OCI-LY1 (cell line): Measurements from ENCODE around the gene KIRREL3.

Experiments used
- H2AFZ ChIP-seq: fragments of 200-600 bp; sonication (generic), shearing (Covaris generic); 2 replicates; pipeline ENCODE4 v1.6.0; 2014; ENCODE audit warnings: antibody characterized with exemption, mild to moderate bottlenecking, low read length
- H3F3A ChIP-seq: fragments of 200-600 bp; sonication (generic), shearing (Covaris generic); 2 replicates; pipeline ENCODE4 v1.6.0; 2014; ENCODE audit warnings: mild to moderate bottlenecking, antibody characterized with exemption, low read length, moderate library complexity; ENCODE audit not compliant: insufficient read depth
- H3K27ac ChIP-seq: fragments of 200-600 bp; sonication (generic); 2 replicates; pipeline ENCODE4 v1.5.1; 2014; ENCODE audit warnings: low read length, mixed run types, mild to moderate bottlenecking, low read depth; ENCODE audit not compliant: poor library complexity, severe bottlenecking
- H3K27me3 ChIP-seq: fragments of 200-600 bp; sonication (generic); 2 replicates; pipeline ENCODE4 v1.6.0; 2014; ENCODE audit warnings: antibody characterized with exemption, mild to moderate bottlenecking, low read length, moderate library complexity; ENCODE audit not compliant: insufficient read depth
- H3K36me3 ChIP-seq: fragments of 200-600 bp; sonication (generic); 2 replicates; pipeline ENCODE4 v1.6.1; 2014; ENCODE audit warnings: mild to moderate bottlenecking, antibody characterized with exemption, low read length, moderate library complexity, mixed read lengths; ENCODE audit not compliant: insufficient read depth
- H3K4me1 ChIP-seq: fragments of 200-600 bp; sonication (generic); 2 replicates; pipeline ENCODE4 v1.5.1; 2014; ENCODE audit warnings: mild to moderate bottlenecking, low read length, moderate library complexity; ENCODE audit not compliant: insufficient read depth, severe bottlenecking
- H3K4me2 ChIP-seq: fragments of 200-600 bp; sonication (generic), shearing (Covaris generic); 2 replicates; pipeline ENCODE4 v1.6.1; 2014; ENCODE audit warnings: low read length
- H3K4me3 ChIP-seq: fragments of 200-600 bp; sonication (generic); 2 replicates; pipeline ENCODE4 v1.5.1; 2014; ENCODE audit warnings: low read length, low read depth, mild to moderate bottlenecking, mixed read lengths; ENCODE audit not compliant: poor library complexity, severe bottlenecking
- H3K79me2 ChIP-seq: fragments of 200-600 bp; shearing (Covaris generic); 2 replicates; pipeline ENCODE4 v1.6.1; 2016; ENCODE audit warnings: mixed run types, low read length, mixed read lengths; ENCODE audit not compliant: insufficient read depth
- H3K9ac ChIP-seq: fragments of 200-600 bp; sonication (generic), shearing (Covaris generic); 2 replicates; pipeline ENCODE4 v1.6.1; 2014; ENCODE audit warnings: mild to moderate bottlenecking, low read length, mixed read lengths
- H3K9me2 ChIP-seq: fragments of 200-600 bp; sonication (generic), shearing (Covaris generic); 2 replicates; pipeline ENCODE4 v1.6.1; 2014; ENCODE audit warnings: low read depth, mild to moderate bottlenecking, low read length, mixed read lengths
- H3K9me3 ChIP-seq: fragments of 200-600 bp; shearing (Covaris generic); 2 replicates; pipeline ENCODE4 v1.6.1; 2014; ENCODE audit warnings: low read length, mixed read lengths
- H4K20me1 ChIP-seq: fragments of 200-600 bp; sonication (generic), shearing (Covaris generic); 2 replicates; pipeline ENCODE4 v1.6.0; 2016; ENCODE audit warnings: mild to moderate bottlenecking, low read length; ENCODE audit not compliant: insufficient read depth
- CTCF ChIP-seq: fragments of 200-600 bp; sonication (generic), shearing (Covaris generic); IDR thresholded peaks from 2 replicates; pipeline ENCODE4 v1.5.1; 2017; ENCODE audit warnings: mild to moderate bottlenecking, antibody characterized with exemption, low read length, moderate library complexity, mixed read lengths
- EZH2 ChIP-seq: fragments of 200-600 bp; sonication (generic), shearing (Covaris generic); IDR thresholded peaks from 2 replicates; pipeline ENCODE4 v1.8.0; 2017; ENCODE audit warnings: borderline replicate concordance, mixed run types, mild to moderate bottlenecking, antibody characterized with exemption, low read length, moderate library complexity, mixed read lengths

Gene KIRREL3

GRCh38 chr11:126756855-126757254 is 243.7 kb downstream of the KIRREL3 start:
- H3K4me1 ChIP-seq, result no peaks in the 10 kb centered on the region
- TF ChIP-seq EZH2, result no peak
- TF ChIP-seq CTCF, result no peak
- no peaks in the 10 kb centered on the region for H3K79me2 ChIP-seq
- H2AFZ ChIP-seq, result no peak overlapping the region
- H3K9ac ChIP-seq, result no peak overlapping the region
- no peak overlapping the region for H3K27ac ChIP-seq
- H3K27me3 ChIP-seq, result no peaks in the 10 kb centered on the region
- no peak overlapping the region for H3K4me3 ChIP-seq
- no peaks in the 10 kb centered on the region for H3F3A ChIP-seq
- H3K9me2 ChIP-seq, result no peaks in the 10 kb centered on the region
- no peaks in the 10 kb centered on the region for H3K9me3 ChIP-seq
- H3K36me3 ChIP-seq, result no peaks in the 10 kb centered on the region
- H3K4me2 ChIP-seq, result no peak overlapping the region
- H4K20me1 ChIP-seq, result no peaks in the 10 kb centered on the region

GRCh38 chr11:126756421-126756820 is 244.1 kb downstream of the KIRREL3 start:
- Histone ChIP-seq H3K9me3 (no peaks in the 10 kb centered on the region), H3K79me2 (no peaks in the 10 kb centered on the region)

GRCh38 chr11:126755526-126755925 is 245.0 kb downstream of the KIRREL3 start:
- Histone ChIP-seq H3K9ac (no peak overlapping the region), H2AFZ (no peak overlapping the region), H3K27ac (no peak overlapping the region), H3K4me1 (no peaks in the 10 kb centered on the region), H3K9me3 (no peaks in the 10 kb centered on the region), H3K4me2 (no peak overlapping the region), H3K4me3 (no peak overlapping the region), H3K9me2 (no peaks in the 10 kb centered on the region), H3K79me2 (no peaks in the 10 kb centered on the region), H3K27me3 (no peaks in the 10 kb centered on the region), H3F3A (no peaks in the 10 kb centered on the region), H3K36me3 (no peaks in the 10 kb centered on the region), H4K20me1 (no peaks in the 10 kb centered on the region)
- no peak for TF ChIP-seq EZH2
- TF ChIP-seq CTCF, result no peak

More at GRCh38 chr11:126756421-126756820, 244.1 kb downstream of the KIRREL3 start:
- TF ChIP-seq EZH2 (no peak), CTCF (no peak)
- Histone ChIP-seq H3K9me2 (no peaks in the 10 kb centered on the region), H3F3A (no peaks in the 10 kb centered on the region), H3K9ac (no peak overlapping the region), H3K4me3 (no peak overlapping the region), H3K4me1 (no peaks in the 10 kb centered on the region), H3K27me3 (no peaks in the 10 kb centered on the region), H4K20me1 (no peaks in the 10 kb centered on the region), H3K27ac (no peak overlapping the region), H3K4me2 (no peak overlapping the region), H2AFZ (no peak overlapping the region), H3K36me3 (no peaks in the 10 kb centered on the region)
